H1 (cell line): Measurements from ENCODE around the gene STYK1. TPM values are rescaled to one million over a fixed set of nuclear protein-coding genes. Genes with fewer than 3 reads are reported as not detected.

Experiments
- CTCF ChIA-PET: fragments of 300-600 bp; sonication (Branson Sonifier 250); formaldehyde crosslinking; loops from one replicate; lab custom pipeline; 2021; ENCODE audit not compliant: partially characterized antibody; lab: Charles Lee
- POLR2A ChIA-PET: fragments of 300-600 bp; sonication (Branson Sonifier 250); formaldehyde crosslinking; loops from one replicate; lab custom pipeline; 2021; ENCODE audit warnings: inconsistent platforms; ENCODE audit not compliant: partially characterized antibody; lab: Charles Lee
- DNase-seq, 2 experiments: peaks; one replicate each; pipeline versions ENCODE4 v3.0.0 to v3.0.0-alpha.2; 2010 to 2022; ENCODE audit warnings: low spot score in 2 of 2, low read depth in 1 of 2, mixed read lengths in 1 of 2
- FAIRE-seq: peaks from 2 replicates; lab custom pipeline; 2011; peaks lifted over from hg19 to GRCh38; lab: Jason Lieb, UNC
- H2AFZ ChIP-seq: 2 replicates; pipeline ENCODE4 v1.8.1; 2012; ENCODE audit warnings: low read length, inconsistent platforms
- H2AK5ac ChIP-seq: 2 replicates; pipeline ENCODE4 v1.6.1; 2013; ENCODE audit warnings: low read depth, low read length
- H2BK120ac ChIP-seq: replicated peaks from 2 replicates; pipeline ENCODE3; 2013; ENCODE audit warnings: low read depth, low read length, inconsistent platforms
- H2BK12ac ChIP-seq: 2 replicates; pipeline ENCODE4 v1.6.1; 2013; ENCODE audit warnings: low read depth, low read length
- H2BK15ac ChIP-seq: 2 replicates; pipeline ENCODE4 v1.6.1; 2013; ENCODE audit warnings: low read length
- H2BK20ac ChIP-seq: 2 replicates; pipeline ENCODE4 v1.6.1; 2013; ENCODE audit warnings: low read length
- H2BK5ac ChIP-seq: 2 replicates; pipeline ENCODE4 v1.6.1; 2013; ENCODE audit warnings: low read depth, low read length
- H3K14ac ChIP-seq: 2 replicates; pipeline ENCODE4 v1.6.1; 2013; ENCODE audit warnings: inconsistent platforms; ENCODE audit not compliant: insufficient read length
- H3K18ac ChIP-seq: 2 replicates; pipeline ENCODE4 v1.6.1; 2013; ENCODE audit warnings: low read length; ENCODE audit errors: extremely low read depth
- H3K23ac ChIP-seq: 2 replicates; pipeline ENCODE4 v1.6.1; 2013; ENCODE audit warnings: inconsistent platforms; ENCODE audit not compliant: insufficient read length
- H3K23me2 ChIP-seq: 2 replicates; pipeline ENCODE4 v1.6.1; 2013; ENCODE audit warnings: low read depth, low read length
- H3K27ac ChIP-seq: 2 replicates; pipeline ENCODE4 v1.6.1; 2011; ENCODE audit warnings: low read depth, low read length, inconsistent platforms
- H3K27me3 ChIP-seq, 4 experiments: replicated peaks in 1 of 4; 1 replicate in 1 of 4; 2 replicates in 3 of 4; pipeline versions ENCODE4 v1.6.1 to v1.8.1; 2011 to 2013; ENCODE audit warnings: low read length in 3 of 4, mild to moderate bottlenecking in 3 of 4, inconsistent platforms in 2 of 4, mixed read lengths in 2 of 4, moderate library complexity in 1 of 4; ENCODE audit not compliant: control insufficient read depth in 3 of 4, insufficient read depth in 3 of 4; ENCODE audit errors: extremely low read depth in 1 of 4
- H3K36me3 ChIP-seq, 4 experiments: 2 replicates each; pipeline versions ENCODE4 v1.6.1 to v1.8.1; 2011 to 2013; ENCODE audit warnings: mild to moderate bottlenecking in 4 of 4, low read length in 3 of 4, moderate library complexity in 2 of 4, control low read depth in 1 of 4, inconsistent platforms in 1 of 4; ENCODE audit not compliant: insufficient read depth in 4 of 4, control insufficient read depth in 2 of 4
- H3K4ac ChIP-seq: replicated peaks from 2 replicates; pipeline ENCODE3; 2013; ENCODE audit warnings: low read length, low read depth, mixed read lengths, inconsistent platforms; ENCODE audit not compliant: insufficient read length
- H3K4me1 ChIP-seq, 4 experiments: replicated peaks in 1 of 4; 1 replicate in 1 of 4; 2 replicates in 3 of 4; pipeline versions ENCODE4 v1.6.1 to v1.8.1; 2011 to 2013; ENCODE audit warnings: low read length in 3 of 4, inconsistent platforms in 2 of 4, mixed read lengths in 1 of 4; ENCODE audit not compliant: insufficient read depth in 4 of 4, control insufficient read depth in 3 of 4
- H3K4me2 ChIP-seq, 2 experiments: 2 replicates each; pipeline versions ENCODE4 v1.6.1 to v1.8.1; 2011 to 2013; ENCODE audit warnings: low read depth in 2 of 2, low read length in 2 of 2, control low read depth in 1 of 2, inconsistent platforms in 1 of 2, mild to moderate bottlenecking in 1 of 2; ENCODE audit not compliant: insufficient read depth in 1 of 2
- H3K4me3 ChIP-seq, 4 experiments: fragments of 200-600, 300-600 bp in 1 of 4; sonication (generic), shearing (Covaris generic), sonication (Bioruptor Twin) in 1 of 4; 2 replicates each; pipeline versions ENCODE4 v1.5.1 to v1.8.1; 2011 to 2016; ENCODE audit warnings: low read length in 4 of 4, low read depth in 3 of 4, control low read depth in 2 of 4, inconsistent platforms in 2 of 4, mild to moderate bottlenecking in 2 of 4, mixed read lengths in 1 of 4, moderate library complexity in 1 of 4; ENCODE audit not compliant: insufficient read depth in 2 of 4; ENCODE audit errors: extremely low read depth in 1 of 4
- H3K56ac ChIP-seq: replicated peaks from 2 replicates; pipeline ENCODE3; 2013; ENCODE audit warnings: low read depth, mild to moderate bottlenecking, mixed read lengths, low read length, inconsistent platforms; ENCODE audit not compliant: insufficient read length
- H3K79me1 ChIP-seq: 2 replicates; pipeline ENCODE4 v1.6.1; 2013; ENCODE audit warnings: low read depth, low read length, control low read depth
- H3K79me2 ChIP-seq, 2 experiments: 2 replicates each; pipeline versions ENCODE4 v1.6.1 to v1.8.1; 2012 to 2013; ENCODE audit warnings: low read length in 2 of 2, mild to moderate bottlenecking in 2 of 2, inconsistent platforms in 1 of 2; ENCODE audit not compliant: insufficient read depth in 2 of 2, control insufficient read depth in 1 of 2
- H3K9ac ChIP-seq, 4 experiments: replicated peaks in 1 of 4; 1 replicate in 1 of 4; 2 replicates in 3 of 4; pipeline versions ENCODE4 v1.6.1 to v1.8.1; 2011 to 2013; ENCODE audit warnings: low read depth in 3 of 4, low read length in 3 of 4, control low read depth in 2 of 4, mild to moderate bottlenecking in 2 of 4, moderate library complexity in 2 of 4, inconsistent platforms in 1 of 4; ENCODE audit errors: extremely low read depth in 1 of 4
- H3K9me3 ChIP-seq, 2 experiments: 2 replicates each; pipeline versions ENCODE4 v1.6.1 to v1.8.1; 2012 to 2013; ENCODE audit warnings: mild to moderate bottlenecking in 2 of 2, moderate library complexity in 2 of 2, control low read depth in 1 of 2, inconsistent platforms in 1 of 2, low read depth in 1 of 2, low read length in 1 of 2, mixed read lengths in 1 of 2; ENCODE audit not compliant: insufficient read depth in 2 of 2
- H4K20me1 ChIP-seq, 2 experiments: replicated peaks in 1 of 2; 2 replicates each; pipeline versions ENCODE3 to v1.8.1; 2011 to 2013; ENCODE audit warnings: inconsistent platforms in 2 of 2, low read length in 2 of 2, mild to moderate bottlenecking in 1 of 2; ENCODE audit not compliant: insufficient read depth in 2 of 2, control insufficient read depth in 1 of 2
- H4K5ac ChIP-seq: 2 replicates; pipeline ENCODE4 v1.6.1; 2013; ENCODE audit warnings: low read length, low read depth, mixed read lengths, inconsistent platforms; ENCODE audit not compliant: insufficient read length
- H4K8ac ChIP-seq: 2 replicates; pipeline ENCODE4 v1.8.0; 2013; ENCODE audit warnings: mild to moderate bottlenecking, moderate library complexity, low read length, inconsistent platforms; ENCODE audit not compliant: insufficient read depth; ENCODE audit errors: extremely low read depth
- H4K91ac ChIP-seq: replicated peaks from 2 replicates; pipeline ENCODE3; 2013; ENCODE audit warnings: low read length, mixed read lengths, inconsistent platforms; ENCODE audit not compliant: insufficient read length
- CBX8 ChIP-seq: fragments of 300-800, 300-1000 bp; sonication (generic); IDR thresholded peaks from 2 replicates; pipeline ENCODE4 v1.7.1; 2016; ENCODE audit warnings: low read depth, low read length, borderline replicate concordance
- CTBP2 ChIP-seq: IDR thresholded peaks from 2 replicates; pipeline ENCODE4 v1.7.0; 2011; ENCODE audit warnings: borderline replicate concordance, mild to moderate bottlenecking, moderate library complexity, mixed read lengths, low read length; ENCODE audit not compliant: insufficient read depth, insufficient read length
- RNF2 ChIP-seq: fragments of 200-900, 300-1000 bp; sonication (generic); IDR thresholded peaks from 2 replicates; pipeline ENCODE4 v1.7.1; 2016; ENCODE audit warnings: borderline replicate concordance, low read depth, mild to moderate bottlenecking, antibody characterized with exemption, low read length; ENCODE audit not compliant: poor library complexity, severe bottlenecking; ENCODE audit errors: missing control alignments
- SIN3A ChIP-seq, 2 experiments: IDR thresholded peaks in 1 of 2; conservative IDR thresholded peaks in 1 of 2; 2 replicates each; pipeline ENCODE4 v1.6.1; 2011 to 2012; ENCODE audit warnings: low read length in 2 of 2, improper control_type of control experiment in 1 of 2, low read depth in 1 of 2, mild to moderate bottlenecking in 1 of 2
- SP2 ChIP-seq: IDR thresholded peaks from 2 replicates; pipeline ENCODE4 v1.6.1; 2012; ENCODE audit warnings: mild to moderate bottlenecking, low read length, inconsistent platforms
- SRF ChIP-seq: IDR thresholded peaks from 2 replicates; pipeline ENCODE4 v1.6.1; 2011; ENCODE audit warnings: mild to moderate bottlenecking, low read depth, low read length, moderate library complexity
- WGBS, 2 experiments: shearing (Covaris generic) in 1 of 2; methylation state at CpG; one replicate each; pipeline versions ENCODE4 v1.1.6 to v1.1.7; 2013 to 2015; ENCODE audit warnings: low lambda C conversion rate in 2 of 2, mixed read lengths in 2 of 2, inconsistent platforms in 1 of 2, low coverage in 1 of 2, missing lambda C conversion rate in 1 of 2; ENCODE audit not compliant: insufficient replicate concordance in 2 of 2, insufficient coverage in 1 of 2, insufficient read length in 1 of 2; ENCODE audit errors: extremely low coverage in 1 of 2, missing lambda C conversion rate in 1 of 2; 5-methylcytosine and 5-hydroxymethylcytosine counted together
- polyA plus RNA-seq, 7 experiments: library from polyadenylated mRNA; depleted of rRNA in 3 of 7; stranded (reverse) in 5 of 7; unstranded in 2 of 7; fragments of >200 nt in 5 of 7; fragments of 200-250 nt in 2 of 7; gene quantifications; 1 replicate in 5 of 7; 2 replicates in 1 of 7; 4 replicates in 1 of 7; pipeline versions ENCODE4 v1.2.1 to v1.2.3, GENCODE V29; 2011 to 2013; ENCODE audit warnings: missing spikeins in 2 of 7, mixed read lengths in 2 of 7
- total RNA-seq: library from RNA; stranded (reverse); fragmentation: NEBNext Ultra II Directional; extraction: Animal tissue kit (Norgen Biotek cat#: 25700); gene quantifications from 2 replicates; pipeline ENCODE4 v1.2.1, GENCODE V29; 2021

STYK1 gene
- total and polyA plus RNA-seq, 2 of the 8 experiments (the other 6 are each of a cell fraction or from before 2014, with no cell fraction given): 0.38 to 1.1 TPM

DNA sequence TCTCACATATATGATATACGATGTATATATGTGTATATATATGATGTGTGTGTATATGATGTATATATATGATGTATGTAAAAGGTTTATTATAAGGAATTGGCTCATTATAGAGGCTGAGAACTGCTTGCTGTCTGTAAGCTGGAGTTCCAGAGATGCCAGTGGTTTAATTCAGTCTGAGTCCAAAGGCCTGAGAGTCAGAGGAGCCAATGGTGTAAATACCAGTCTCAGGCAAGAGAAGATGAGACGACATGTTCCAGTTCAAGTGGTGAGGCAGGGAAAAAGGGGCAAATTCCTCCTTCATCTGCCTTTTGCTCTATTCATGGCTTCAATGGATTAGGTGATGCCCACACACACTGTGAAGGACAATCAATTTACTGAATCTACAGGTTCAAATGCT is 17.1 kb upstream of the STYK1 start:
- Histone ChIP-seq H2BK12ac (no peak overlapping the region), H2BK5ac (no peak overlapping the region), H3K4me3 (no peak overlapping the region), H4K91ac (no peak overlapping the region), H3K27ac (no peak overlapping the region), H2BK15ac (no peak overlapping the region), H3K14ac (no peak overlapping the region), H3K79me1 (no peaks in the 10 kb centered on the region), H4K20me1 (no peaks in the 10 kb centered on the region), H3K4ac (no peak overlapping the region), H3K23me2 (no peaks in the 10 kb centered on the region), H3K23ac (no peak overlapping the region), H3K27me3 (no peaks in the 10 kb centered on the region), H3K4me1 (no peaks in the 10 kb centered on the region), H2BK120ac (no peak overlapping the region), H3K9me3 (no peaks in the 10 kb centered on the region), H3K18ac (no peak overlapping the region), H3K9ac (no peak overlapping the region), H3K56ac (no peak overlapping the region), H4K8ac (no peak overlapping the region), H3K79me2 (no peaks in the 10 kb centered on the region), H2AFZ (no peak overlapping the region), H3K4me2 (no peak overlapping the region), H2BK20ac (no peak overlapping the region), H3K36me3 (peaks cover 0 to 4% (median 0%) of the 10 kb centered on the region in 4 experiments; a peak in 1 of 8 replicates), H2AK5ac (no peak overlapping the region), H4K5ac (no peak overlapping the region)
- POLR2A ChIA-PET: interaction anchor here (1.1 kb wide), 1 partner anchor 48 kb away, joined by 3 read pairs; no protein-coding TSS in a partner anchor
- CTCF ChIA-PET: no interaction called here
- 98% methylated on average over 2 of the region's 2 CpGs; no CpG with 5 or more reads in 1 of the 2 experiments for WGBS, 2 experiments
- no peak for DNase-seq
- no peak for TF ChIP-seq RNF2
- no peak for TF ChIP-seq CBX8
- no peak for TF ChIP-seq SIN3A (conservative IDR thresholded peaks at IDR 0.05 in 1 of 2, IDR thresholded peaks at IDR 0.05 in 1 of 2; ENCODE audit: low read depth in 1 of 2, low read length in 2 of 2)
- TF ChIP-seq SRF: no peak
- no peak for TF ChIP-seq CTBP2
- no peak for TF ChIP-seq SP2
- FAIRE-seq: no peak
